ENCODE measurements around the gene MORC1.
A peak's percentile ranks its signal among the peaks of the same experiment; 100 is the strongest.

The MORC1 gene

DNA sequence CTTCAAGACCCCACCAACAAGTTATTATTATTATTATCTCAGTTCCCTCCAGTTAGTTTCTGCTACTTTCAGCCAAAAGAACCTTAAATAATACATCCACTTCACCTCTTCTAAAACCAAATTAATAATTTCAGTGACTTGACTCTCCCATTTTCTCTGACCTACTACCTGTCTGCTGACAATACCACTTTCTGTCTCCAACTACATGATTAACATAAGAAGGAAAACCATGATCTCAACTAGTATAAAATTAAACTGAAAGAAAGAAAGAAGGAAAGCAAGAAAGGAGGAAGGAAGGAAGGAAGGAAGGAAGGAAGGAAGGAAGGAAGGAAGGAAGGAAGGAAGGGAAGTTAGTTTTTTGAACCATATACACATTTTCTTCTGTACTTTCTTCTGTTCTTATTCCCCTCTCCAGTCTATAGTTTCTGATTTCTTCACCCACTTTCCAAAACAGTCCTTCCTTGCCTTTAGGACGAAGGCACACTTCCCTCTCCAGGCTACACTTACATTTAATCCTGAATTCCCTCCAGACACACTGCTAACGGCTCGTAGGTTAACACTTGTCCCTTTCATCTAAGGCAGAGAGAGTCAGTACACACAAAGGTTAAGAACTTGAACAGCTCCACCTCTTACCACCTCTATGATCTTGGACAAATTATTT is 84.8 kb downstream of the MORC1 start:
- no peak for DNase-seq (ENCODE audit: low spot score)

DNA sequence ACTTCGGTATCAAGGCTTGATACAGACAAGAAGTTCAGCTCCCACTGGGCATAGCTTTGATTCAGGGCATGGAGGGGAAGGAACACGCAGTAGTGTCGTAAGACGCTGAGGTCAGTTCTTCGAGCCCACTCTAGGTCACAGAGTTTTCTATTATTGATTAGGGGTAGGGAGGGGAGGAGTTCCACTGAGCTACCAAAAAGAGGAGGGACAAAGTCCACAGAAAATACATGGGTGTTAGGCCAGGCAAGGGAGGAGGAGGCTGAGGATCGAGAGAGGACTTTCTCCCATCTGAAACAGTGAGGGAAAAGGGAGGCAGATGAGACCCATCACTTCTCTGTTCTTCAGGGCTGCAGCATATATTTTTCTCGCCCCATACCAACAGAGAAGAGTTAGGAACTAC is 89.2 kb downstream of the MORC1 start:
- DNase-seq (ENCODE audit: low spot score), result no peak

DNA sequence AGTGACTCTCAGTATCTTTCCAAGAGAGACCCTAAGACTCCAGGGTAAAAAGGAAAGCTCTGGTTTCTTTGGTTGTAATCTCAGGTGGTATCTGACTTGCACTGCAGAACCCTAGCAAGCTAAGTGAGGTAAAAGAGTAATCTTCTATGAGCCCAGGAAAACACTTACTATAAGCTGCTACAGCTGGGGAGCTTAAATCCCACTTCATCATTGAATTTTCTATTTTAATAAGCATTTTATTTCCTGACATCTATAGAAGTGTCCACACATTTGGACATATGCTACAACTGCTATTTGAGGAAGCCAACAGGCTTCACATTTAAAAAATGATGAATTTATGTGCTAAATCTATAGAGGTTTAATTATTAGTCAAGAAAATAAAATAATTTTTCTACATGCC is 91.1 kb downstream of the MORC1 start:
- DNase-seq (ENCODE audit: low spot score), result no peak

DNA sequence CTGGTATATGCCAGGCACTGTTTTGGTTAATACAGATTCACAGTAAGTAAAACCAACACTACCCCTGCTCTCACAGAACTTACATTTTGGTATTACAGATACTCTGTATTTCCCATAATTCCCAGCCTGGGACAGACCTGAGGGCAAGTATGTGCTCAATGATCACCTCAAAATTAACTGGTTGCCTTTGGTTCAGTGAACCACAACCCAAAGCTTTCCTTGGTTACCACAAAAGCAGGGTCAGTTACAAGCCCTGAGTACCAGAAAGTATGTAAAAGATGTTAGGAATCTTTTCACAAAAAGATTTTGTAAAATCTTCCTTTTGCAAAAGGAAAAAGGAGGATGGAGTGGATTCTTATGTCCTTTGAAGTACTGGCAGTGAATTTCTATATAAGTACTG is 92.0 kb downstream of the MORC1 start:
- DNase-seq (ENCODE audit: low spot score), result no peak

DNA sequence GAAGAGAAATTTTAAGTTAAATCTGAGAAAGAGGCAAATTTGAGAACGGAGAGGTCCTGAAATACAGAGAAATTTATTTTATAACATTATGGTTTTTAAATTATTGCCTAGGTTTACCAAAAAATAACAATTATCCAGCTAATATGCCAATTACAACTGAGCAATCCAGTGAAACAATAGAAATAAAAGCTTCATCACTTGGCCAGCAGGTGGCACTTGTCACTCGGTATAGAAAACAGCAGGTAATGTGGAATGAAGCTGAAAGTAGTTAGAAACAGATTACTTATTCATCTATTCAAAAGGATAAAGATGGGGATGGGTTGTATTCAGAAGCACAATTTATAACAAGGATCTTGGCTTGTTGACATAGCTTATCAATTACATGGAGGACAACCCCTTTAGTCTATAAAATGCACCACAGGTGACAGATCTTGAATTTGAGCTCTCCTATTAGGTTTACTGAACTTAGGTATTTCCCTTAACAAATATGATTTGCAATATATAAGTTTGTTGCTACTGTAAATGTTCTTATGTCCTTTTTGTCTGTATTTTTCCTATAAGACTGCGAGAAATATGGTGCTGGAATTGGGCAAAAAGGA is 94.2 kb downstream of the MORC1 start:
- peak; percentile 47 for DNase-seq (ENCODE audit: low spot score)

DNA sequence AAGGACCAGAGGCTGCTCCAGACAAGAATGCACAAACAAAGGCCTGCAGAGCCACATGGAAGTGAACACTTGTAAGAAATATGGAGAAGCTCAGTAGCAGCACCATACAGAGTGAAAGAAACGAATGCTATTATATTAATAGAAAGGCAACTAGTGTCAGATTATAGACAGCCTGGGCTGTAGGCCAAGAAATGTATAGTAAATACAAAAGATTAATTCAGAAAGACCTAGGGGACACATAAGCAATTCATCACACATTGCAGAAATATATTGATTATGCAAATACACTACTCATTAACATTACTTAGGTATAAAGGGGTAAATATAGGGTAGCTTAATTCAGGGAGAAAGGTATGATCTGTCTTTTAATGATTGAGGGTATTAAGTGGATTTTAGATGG is 94.8 kb downstream of the MORC1 start:
- no peak for DNase-seq (ENCODE audit: low spot score)

DNA sequence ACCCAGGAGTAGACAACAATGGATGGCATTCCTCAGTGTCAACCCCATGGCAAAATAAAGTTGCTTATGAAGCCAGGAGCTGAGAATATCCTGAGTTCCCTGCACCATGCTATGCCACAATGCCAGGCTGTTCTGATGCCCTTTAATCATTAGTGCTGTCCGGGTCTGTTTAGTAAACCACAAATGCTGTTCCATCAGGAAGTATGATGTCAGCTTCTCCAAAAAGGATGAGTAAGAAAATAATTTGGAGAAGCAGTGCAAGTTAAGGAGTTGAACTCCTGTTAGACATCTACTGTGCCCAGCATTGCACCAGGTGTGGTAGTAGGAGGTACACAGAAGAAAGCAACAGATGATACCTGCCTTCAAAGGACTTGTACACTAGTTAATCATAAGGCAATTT is 96.4 kb downstream of the MORC1 start:
- DNase-seq (ENCODE audit: low spot score), result no peak

DNA sequence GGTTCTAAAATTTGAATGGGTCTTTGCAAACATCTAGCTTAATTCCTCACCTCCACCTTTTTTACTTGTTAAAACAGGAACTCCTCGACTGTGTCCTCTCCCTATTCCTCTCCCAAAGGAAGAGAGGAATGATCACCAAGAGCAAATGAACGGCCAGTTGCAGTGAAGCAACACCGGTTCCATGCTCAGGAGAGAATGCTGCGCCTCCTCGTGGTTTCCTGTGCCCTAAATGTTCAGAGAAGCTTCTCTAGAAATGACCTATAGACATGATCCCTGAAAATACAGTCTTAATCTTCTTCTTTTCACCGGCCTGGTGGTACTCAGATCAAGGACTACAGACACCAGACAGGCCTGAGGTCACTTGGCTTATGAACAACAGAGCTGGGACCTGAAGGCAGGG is 99.1 kb downstream of the MORC1 start:
- no peak for DNase-seq (ENCODE audit: low spot score)

DNA sequence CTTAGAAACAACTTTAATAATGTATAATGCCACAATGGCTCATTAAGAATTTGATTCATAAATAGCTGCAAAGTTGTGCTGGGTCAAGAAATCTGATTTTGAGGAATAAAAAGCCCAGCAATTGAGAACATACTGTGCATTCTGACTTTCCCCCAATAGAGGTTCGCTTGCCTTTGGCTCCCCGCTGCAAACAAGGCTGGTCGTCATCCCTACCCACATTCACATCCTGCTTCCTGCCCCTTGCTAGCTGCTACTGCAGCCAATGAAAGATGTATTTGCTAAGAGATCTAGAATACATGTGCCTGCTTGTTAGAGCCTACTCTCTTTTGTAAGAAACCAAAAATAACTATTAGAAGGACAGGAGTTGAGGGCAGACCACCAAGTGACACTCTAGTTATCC is 112.5 kb downstream of the MORC1 start:
- DNase-seq (ENCODE audit: low spot score), result no peak

DNA sequence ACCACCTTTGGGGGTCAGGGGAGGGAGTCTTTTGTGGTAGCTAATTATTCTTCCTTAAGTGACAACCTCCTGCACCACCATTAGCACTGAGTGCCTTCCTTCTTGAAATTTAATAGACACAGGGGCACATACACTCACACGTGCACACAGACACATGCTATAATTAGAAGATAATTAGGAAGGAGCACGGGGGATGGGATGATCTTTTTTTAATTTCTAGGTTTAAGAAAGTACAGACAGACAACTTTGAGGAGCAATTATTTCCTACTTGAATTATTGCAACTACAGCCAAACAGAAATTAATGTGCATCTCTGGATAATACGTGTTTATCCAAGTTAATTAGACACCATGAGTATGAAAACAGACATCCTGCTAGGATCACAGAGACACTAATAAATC is 119.5 kb downstream of the MORC1 start:
- DNase-seq (ENCODE audit: low spot score), result no peak

DNA sequence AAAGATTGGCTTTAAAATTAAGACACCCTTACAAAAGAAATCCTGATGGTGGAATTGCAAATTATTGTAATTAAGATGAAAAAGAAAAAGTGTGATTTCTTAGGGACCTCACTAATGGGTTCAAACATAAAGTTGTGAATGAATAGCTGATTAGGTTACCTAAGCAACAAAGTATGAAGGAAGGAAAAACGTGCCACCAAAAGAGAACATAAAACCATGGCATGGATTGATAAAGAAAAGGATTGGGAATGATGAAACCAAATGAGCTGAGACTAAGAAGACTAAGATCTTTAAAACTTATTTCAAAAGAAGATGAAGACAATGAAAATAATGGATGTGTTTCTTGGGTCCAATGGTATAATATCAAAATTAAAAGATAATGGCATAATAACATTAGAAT is 132.1 kb downstream of the MORC1 start:
- DNase-seq (ENCODE audit: low spot score), result no peak

DNA sequence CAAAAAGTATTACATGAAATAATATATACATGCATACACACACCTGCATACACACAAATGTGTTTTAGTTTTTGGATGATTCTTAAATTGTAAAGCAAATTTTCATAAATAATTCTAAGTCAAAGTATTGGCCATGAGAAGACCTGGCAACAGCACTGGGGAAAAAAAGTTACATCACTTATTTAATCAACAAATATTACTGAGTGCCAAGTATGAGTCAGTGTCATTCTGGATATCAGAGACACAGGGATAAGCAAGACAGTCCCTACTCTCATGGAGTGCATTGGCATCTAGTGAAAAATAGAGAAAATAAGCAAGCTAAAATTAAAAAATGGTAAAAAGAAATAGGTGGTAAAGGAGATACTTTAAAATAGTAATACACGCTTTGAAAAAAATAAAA is 134.9 kb downstream of the MORC1 start:
- no peak for DNase-seq (ENCODE audit: low spot score)

DNA sequence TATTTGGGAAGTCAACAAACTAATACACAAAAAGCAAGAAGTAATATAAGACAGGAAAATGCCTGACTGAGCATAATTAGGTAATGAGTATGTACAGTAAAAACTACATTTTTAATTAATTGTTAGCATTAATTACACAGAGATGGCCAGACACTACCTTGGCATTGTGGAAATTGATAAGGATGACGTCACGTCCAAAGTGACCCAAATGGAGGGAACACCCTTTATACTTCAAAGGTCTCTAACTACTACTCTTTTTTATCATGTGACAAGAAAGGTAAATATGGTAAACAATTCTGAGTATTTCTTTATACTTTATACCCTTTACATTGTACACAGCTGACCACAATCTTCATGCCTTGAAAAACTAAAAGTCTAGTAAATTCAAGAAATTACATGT is 141.9 kb downstream of the MORC1 start:
- DNase-seq (ENCODE audit: low spot score), result no peak

DNA sequence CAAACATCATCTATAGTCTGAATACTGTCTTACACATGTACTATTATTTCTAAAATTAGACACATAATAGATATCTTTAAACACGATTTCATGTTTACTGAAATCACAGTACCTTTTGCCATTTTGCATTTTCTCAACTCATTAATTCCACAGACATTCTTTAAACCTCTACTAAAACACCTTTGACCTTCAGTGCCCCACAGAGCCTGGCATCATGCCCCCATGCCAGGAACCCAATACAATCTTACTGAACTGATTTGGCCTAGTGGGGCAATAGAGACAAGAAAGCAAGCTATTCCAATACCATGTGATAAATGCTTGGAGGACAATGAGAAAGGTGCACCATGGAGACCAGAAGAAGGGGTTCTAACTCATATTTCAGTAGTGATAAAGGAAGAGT is 144.9 kb downstream of the MORC1 start:
- DNase-seq (ENCODE audit: low spot score), result no peak

DNA sequence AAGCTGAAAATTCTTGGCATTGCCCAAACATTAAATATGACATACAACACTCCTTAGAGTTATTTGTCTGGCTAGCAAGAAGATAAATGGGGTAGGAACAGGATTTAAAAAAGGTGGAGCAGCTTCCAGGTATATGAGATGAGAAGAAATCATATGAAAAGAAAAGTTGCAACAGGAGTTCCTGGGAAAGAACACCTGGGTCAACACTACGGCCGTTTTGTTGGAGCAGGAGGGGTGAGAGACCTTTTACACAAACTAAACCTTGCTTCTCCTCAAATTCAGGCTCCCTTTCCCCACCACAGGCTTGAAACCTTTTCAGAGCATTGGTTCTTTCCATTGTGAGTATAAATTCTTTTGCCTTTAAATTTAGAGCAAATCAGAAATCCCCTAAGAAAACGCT is 145.5 kb downstream of the MORC1 start:
- no peak for DNase-seq (ENCODE audit: low spot score)

DNA sequence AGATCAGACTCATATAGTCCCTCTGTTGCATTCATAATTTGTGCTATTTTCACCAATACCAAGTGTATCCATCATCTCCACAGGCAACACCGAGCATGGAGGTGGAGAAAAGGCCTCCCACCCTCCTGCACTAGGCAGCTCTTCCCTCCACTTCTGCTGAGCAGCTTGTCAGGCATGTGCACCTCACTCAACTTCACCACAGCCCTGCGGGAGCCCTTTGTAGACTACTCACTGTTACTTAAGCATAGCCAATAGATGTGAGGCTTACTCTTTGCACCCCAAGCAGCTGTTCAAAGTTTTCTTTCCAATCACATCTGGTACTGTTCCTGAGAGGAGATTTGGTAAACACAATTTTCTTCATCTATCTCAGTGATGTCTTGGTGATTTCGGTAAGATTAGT is 147.4 kb downstream of the MORC1 start:
- DNase-seq (ENCODE audit: low spot score), result no peak

DNA sequence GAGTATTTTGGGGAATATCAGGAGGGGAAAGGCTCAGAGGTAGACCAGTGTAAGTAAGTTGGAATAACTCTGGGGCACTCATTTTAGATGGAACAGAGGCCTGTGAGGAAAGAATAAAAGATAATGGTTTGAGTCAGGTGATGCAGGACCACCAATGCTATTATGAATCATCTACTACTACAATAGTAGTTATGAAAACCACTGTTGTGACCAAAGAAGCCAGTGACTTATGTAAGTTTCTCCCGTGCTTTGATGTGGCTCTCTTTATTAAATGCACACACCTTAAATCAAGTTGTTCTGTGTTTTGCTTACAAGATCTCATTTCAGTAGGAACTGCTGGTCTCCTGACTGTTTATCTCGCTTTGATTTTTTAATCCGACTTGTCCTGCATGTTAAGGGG is 151.2 kb downstream of the MORC1 start:
- DNase-seq (ENCODE audit: low spot score), result no peak

DNA sequence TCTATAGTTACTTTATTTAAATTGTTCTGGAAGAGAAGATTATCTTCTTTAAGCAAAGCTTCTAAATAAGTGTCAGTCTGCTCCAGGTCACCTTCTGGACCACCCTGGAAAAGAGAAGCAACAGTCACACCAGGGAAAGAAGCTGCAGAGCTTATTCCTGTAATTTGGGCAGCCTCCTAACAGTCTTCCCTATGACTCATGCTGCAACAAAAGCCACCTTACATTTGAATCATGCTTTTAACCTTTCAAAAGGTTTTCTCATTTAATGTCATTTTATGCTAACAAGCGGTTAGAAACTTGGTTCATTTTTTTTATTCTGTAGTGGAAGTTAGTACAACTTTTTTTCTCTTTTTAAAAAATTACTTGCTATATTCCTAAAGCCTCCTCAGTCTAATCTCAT is 158.9 kb downstream of the MORC1 start:
- DNase-seq (ENCODE audit: low spot score), result no peak

DNA sequence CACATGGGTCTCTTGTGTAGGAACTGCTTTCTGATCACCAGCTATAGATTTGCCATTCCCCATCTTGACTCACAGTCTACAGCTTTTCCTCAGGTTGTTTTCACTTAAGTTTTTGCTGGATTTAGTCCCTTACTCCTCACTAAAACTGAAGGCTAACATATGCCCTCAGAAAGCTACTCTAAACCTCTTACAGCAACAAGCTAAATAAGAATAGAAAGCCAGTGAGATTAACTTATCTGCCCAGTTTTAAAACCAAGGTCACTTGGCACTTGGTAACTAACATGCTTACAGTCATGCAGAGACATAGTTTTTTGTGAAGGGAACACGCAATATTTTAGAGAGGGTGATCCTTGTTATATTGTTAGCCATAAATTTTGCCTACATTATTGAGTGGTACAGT is 164.2 kb downstream of the MORC1 start, which contains the start of gene GUCA1C:
Gene GUCA1C, minus strand, starts transcription at position 180 of the 400 bp plus-strand sequence. Its CDS starts 117 bp downstream, at position 63.
- no peak for DNase-seq (ENCODE audit: low spot score)

DNA sequence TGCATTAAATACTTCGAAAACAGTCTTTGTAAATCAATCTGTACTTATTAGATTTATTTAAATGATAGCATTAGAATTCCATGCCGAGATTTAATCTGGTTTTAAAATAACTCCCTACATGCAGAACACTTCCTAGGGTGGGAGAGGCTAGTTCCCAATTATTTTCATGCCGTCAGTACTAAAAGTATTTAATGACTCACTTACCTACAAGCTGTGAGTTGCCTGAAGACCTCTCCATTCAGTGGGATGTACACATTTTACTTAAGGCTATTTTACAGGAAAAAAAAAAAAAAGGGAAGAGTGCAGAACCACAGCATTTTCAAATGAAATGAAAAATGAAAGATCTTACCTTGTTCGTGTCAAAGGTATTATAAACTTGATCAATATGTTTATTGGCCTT is 164.7 kb downstream of the MORC1 start:
- no peak for DNase-seq (ENCODE audit: low spot score)

DNA sequence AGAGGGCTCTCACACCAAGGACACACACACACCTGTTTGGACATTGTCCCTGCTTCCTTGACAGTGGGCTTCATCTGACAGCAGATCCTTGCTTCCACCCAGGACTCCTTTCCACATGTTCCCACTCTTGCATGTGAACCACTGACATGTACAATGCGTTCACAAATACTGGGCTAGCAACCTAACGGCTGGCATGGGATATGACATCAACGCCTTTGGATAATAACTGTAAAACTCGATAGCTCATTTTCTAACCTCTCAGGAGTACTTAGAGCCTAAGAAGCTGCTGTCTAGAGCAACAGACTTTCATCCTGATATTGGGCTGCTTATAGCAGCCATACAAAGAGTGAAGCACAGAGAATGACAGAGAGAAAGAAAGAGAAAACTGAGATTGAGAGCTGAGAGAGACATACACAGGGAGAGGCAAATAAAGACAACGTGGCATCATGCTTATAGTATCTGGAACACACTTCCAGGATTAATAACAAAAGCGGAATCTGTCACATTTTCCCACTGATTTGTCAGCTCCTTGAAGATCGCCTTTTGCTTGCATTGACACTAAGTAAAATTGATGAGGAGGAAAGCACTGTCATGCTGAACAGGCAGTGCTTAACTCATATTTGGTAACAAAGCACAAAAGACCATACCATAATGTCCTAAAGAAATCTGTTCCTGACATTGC is 166.0 kb downstream of the MORC1 start:
- no peak for DNase-seq (ENCODE audit: low spot score)

DNA sequence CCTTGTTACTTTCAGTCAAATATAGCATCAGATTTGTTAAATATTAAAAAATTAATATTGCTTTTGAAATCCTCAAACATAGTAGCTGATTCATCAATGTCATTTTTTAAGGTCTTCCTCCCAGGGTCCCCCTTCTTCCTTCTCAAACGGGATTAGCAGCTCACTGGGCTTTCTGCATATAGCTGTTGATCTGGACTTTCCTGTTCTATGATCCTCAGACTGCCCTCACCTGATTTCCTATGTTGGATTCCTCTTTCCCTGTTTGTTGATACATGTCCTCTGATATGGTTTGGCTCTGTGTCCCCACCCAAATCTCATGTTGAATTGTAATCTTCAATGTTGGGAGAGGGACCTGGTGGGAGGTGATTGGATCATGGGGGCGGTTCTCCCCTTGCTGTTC is 170.1 kb downstream of the MORC1 start:
- DNase-seq (ENCODE audit: low spot score), result no peak

Measured in CD4-positive, alpha-beta T cell treated with Interleukin-2 at 100 ng/mL for 4 hours (primary cell).